OCI-LY1 (cell line): ENCODE data around the gene LRIG1.

Experiments used
- H2AFZ ChIP-seq: fragments of 200-600 bp; sonication (generic), shearing (Covaris generic); 2 replicates; pipeline ENCODE4 v1.6.0; 2014; ENCODE audit warnings: antibody characterized with exemption, mild to moderate bottlenecking, low read length
- H3F3A ChIP-seq: fragments of 200-600 bp; sonication (generic), shearing (Covaris generic); 2 replicates; pipeline ENCODE4 v1.6.0; 2014; ENCODE audit warnings: mild to moderate bottlenecking, antibody characterized with exemption, low read length, moderate library complexity; ENCODE audit not compliant: insufficient read depth
- H3K27ac ChIP-seq: fragments of 200-600 bp; sonication (generic); 2 replicates; pipeline ENCODE4 v1.5.1; 2014; ENCODE audit warnings: low read length, mixed run types, mild to moderate bottlenecking, low read depth; ENCODE audit not compliant: poor library complexity, severe bottlenecking
- H3K27me3 ChIP-seq: fragments of 200-600 bp; sonication (generic); 2 replicates; pipeline ENCODE4 v1.6.0; 2014; ENCODE audit warnings: antibody characterized with exemption, mild to moderate bottlenecking, low read length, moderate library complexity; ENCODE audit not compliant: insufficient read depth
- H3K36me3 ChIP-seq: fragments of 200-600 bp; sonication (generic); 2 replicates; pipeline ENCODE4 v1.6.1; 2014; ENCODE audit warnings: mild to moderate bottlenecking, antibody characterized with exemption, low read length, moderate library complexity, mixed read lengths; ENCODE audit not compliant: insufficient read depth
- H3K4me1 ChIP-seq: fragments of 200-600 bp; sonication (generic); 2 replicates; pipeline ENCODE4 v1.5.1; 2014; ENCODE audit warnings: mild to moderate bottlenecking, low read length, moderate library complexity; ENCODE audit not compliant: insufficient read depth, severe bottlenecking
- H3K4me2 ChIP-seq: fragments of 200-600 bp; sonication (generic), shearing (Covaris generic); 2 replicates; pipeline ENCODE4 v1.6.1; 2014; ENCODE audit warnings: low read length
- H3K4me3 ChIP-seq: fragments of 200-600 bp; sonication (generic); 2 replicates; pipeline ENCODE4 v1.5.1; 2014; ENCODE audit warnings: low read length, low read depth, mild to moderate bottlenecking, mixed read lengths; ENCODE audit not compliant: poor library complexity, severe bottlenecking
- H3K79me2 ChIP-seq: fragments of 200-600 bp; shearing (Covaris generic); 2 replicates; pipeline ENCODE4 v1.6.1; 2016; ENCODE audit warnings: mixed run types, low read length, mixed read lengths; ENCODE audit not compliant: insufficient read depth
- H3K9ac ChIP-seq: fragments of 200-600 bp; sonication (generic), shearing (Covaris generic); 2 replicates; pipeline ENCODE4 v1.6.1; 2014; ENCODE audit warnings: mild to moderate bottlenecking, low read length, mixed read lengths
- H3K9me2 ChIP-seq: fragments of 200-600 bp; sonication (generic), shearing (Covaris generic); 2 replicates; pipeline ENCODE4 v1.6.1; 2014; ENCODE audit warnings: low read depth, mild to moderate bottlenecking, low read length, mixed read lengths
- H3K9me3 ChIP-seq: fragments of 200-600 bp; shearing (Covaris generic); 2 replicates; pipeline ENCODE4 v1.6.1; 2014; ENCODE audit warnings: low read length, mixed read lengths
- H4K20me1 ChIP-seq: fragments of 200-600 bp; sonication (generic), shearing (Covaris generic); 2 replicates; pipeline ENCODE4 v1.6.0; 2016; ENCODE audit warnings: mild to moderate bottlenecking, low read length; ENCODE audit not compliant: insufficient read depth
- EZH2 ChIP-seq: fragments of 200-600 bp; sonication (generic), shearing (Covaris generic); IDR thresholded peaks from 2 replicates; pipeline ENCODE4 v1.8.0; 2017; ENCODE audit warnings: borderline replicate concordance, mixed run types, mild to moderate bottlenecking, antibody characterized with exemption, low read length, moderate library complexity, mixed read lengths
- TF ChIP-seq, protein P1 (sequence below): fragments of 200-600 bp; sonication (generic), shearing (Covaris generic); IDR thresholded peaks from 2 replicates; pipeline ENCODE4 v1.5.1; 2017; ENCODE audit warnings: mild to moderate bottlenecking, antibody characterized with exemption, low read length, moderate library complexity, mixed read lengths

Gene LRIG1

DNA sequence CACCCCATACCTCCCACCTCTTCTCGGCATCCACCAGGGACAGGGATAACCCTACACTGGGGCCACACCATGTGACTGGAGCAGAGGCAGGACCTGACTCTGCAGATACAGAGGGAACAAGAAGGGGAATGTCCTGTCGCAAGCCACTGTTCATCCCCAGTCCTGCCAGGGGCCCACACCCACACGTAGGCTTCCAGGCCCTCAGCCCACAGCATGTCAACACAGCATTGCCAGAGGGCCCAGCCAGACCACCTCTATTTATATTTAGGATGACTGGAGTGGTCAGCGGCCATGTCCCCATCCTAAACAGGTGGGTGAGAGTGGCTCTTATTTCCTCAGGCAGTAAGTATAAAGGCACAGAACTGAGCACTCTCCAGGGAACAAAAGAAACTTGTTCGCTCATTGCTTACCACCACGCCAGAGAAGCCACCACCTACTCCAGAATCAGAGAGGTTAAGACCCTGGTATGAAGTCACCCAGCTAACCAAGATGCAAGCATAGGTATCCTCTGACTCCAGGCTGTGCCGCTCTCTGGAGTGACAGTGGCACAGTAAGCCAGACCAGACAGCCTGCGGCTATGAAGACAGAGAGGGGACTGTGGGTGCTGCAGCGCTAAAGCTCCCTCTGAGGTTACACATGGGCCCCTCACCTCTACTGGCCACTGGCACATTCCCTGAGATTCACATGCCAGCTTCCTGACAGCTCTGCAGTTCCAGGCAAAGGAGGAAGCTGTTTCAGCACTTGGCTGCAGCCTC is 67.9 kb downstream of the LRIG1 start:
- Histone ChIP-seq H2AFZ (no peak overlapping the region), H3K27ac (no peak overlapping the region), H3K9me2 (no peaks in the 10 kb centered on the region), H3K9ac (no peak overlapping the region), H3K9me3 (no peaks in the 10 kb centered on the region), H3K27me3 (no peaks in the 10 kb centered on the region), H3K4me2 (no peak overlapping the region), H3K4me3 (no peak overlapping the region), H3F3A (no peaks in the 10 kb centered on the region), H3K36me3 (no peaks in the 10 kb centered on the region), H3K79me2 (no peaks in the 10 kb centered on the region), H3K4me1 (no peaks in the 10 kb centered on the region), H4K20me1 (no peaks in the 10 kb centered on the region)
- no peak for TF ChIP-seq EZH2
- TF ChIP-seq, protein P1, sequence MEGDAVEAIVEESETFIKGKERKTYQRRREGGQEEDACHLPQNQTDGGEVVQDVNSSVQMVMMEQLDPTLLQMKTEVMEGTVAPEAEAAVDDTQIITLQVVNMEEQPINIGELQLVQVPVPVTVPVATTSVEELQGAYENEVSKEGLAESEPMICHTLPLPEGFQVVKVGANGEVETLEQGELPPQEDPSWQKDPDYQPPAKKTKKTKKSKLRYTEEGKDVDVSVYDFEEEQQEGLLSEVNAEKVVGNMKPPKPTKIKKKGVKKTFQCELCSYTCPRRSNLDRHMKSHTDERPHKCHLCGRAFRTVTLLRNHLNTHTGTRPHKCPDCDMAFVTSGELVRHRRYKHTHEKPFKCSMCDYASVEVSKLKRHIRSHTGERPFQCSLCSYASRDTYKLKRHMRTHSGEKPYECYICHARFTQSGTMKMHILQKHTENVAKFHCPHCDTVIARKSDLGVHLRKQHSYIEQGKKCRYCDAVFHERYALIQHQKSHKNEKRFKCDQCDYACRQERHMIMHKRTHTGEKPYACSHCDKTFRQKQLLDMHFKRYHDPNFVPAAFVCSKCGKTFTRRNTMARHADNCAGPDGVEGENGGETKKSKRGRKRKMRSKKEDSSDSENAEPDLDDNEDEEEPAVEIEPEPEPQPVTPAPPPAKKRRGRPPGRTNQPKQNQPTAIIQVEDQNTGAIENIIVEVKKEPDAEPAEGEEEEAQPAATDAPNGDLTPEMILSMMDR, result no peak

DNA sequence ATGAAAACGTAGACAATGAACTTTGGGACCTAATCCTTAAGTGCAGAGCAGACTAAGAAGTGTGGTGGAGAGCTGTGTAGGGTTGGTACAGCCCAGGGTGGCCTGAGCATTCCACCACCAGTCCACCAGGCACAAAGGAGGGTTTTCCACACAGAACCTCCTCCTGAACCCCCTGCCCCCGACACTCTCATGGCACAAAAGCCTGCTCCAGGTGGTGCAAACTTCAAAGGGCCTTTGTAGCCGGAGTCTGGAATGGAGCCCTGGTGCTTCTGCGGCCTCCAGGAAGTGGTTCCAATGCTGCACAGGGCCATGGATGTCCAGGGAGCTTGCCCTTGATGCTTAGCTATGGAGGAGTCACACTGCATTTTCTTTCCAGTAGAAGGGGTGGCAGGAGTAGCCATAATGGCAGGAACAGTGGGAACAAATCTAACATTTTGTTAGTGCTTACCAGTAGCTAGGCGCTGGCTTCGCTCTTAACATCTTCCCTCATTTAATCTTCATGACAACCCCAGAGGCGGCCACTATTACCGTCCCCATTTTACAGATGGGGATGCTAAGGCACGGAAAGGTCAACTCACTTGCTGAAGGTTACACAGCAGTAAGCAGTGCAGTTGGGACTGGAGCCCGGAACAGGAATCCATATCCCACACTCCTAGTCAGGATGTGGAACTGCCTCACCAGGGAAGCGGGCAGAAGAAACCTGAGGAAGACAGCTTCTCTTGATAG is 68.6 kb downstream of the LRIG1 start:
- no peak overlapping the region for H3K4me2 ChIP-seq
- no peak overlapping the region for H3K27ac ChIP-seq

DNA sequence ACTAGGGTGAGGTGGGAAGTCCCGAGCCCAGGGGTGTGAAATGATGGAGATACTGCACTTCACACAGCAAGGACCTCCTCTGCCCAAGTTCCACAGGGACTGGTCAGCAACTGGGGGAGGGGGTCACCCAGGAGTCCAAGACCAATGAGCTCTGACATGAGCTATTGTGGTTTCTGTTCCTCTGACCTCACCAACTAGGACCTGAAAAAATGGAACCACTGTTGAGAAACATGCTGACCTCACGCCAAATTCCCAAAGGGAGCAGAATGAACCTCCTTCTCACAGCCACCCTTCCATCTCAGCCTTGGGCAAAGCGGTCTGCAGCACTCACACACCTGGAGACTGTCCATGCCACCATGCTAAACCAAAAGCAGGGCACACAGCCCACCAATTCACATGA is 69.3 kb downstream of the LRIG1 start:
- H2AFZ ChIP-seq, result no peak overlapping the region
- no peak overlapping the region for H3K4me3 ChIP-seq
- H3K4me1 ChIP-seq, result no peaks in the 10 kb centered on the region
- H3K27ac ChIP-seq, result no peak overlapping the region
- no peaks in the 10 kb centered on the region for H3K9me3 ChIP-seq
- no peaks in the 10 kb centered on the region for H3K9me2 ChIP-seq
- no peaks in the 10 kb centered on the region for H4K20me1 ChIP-seq
- H3K27me3 ChIP-seq, result no peaks in the 10 kb centered on the region
- H3K4me2 ChIP-seq, result no peak overlapping the region
- no peaks in the 10 kb centered on the region for H3F3A ChIP-seq
- H3K9ac ChIP-seq, result no peak overlapping the region
- H3K36me3 ChIP-seq, result no peaks in the 10 kb centered on the region
- TF ChIP-seq, protein P1, result no peak
- TF ChIP-seq EZH2, result no peak
- H3K79me2 ChIP-seq, result no peaks in the 10 kb centered on the region

More for the DNA sequence above, 68.6 kb downstream of the LRIG1 start:
- no peaks in the 10 kb centered on the region for H3F3A ChIP-seq
- H3K79me2 ChIP-seq, result no peaks in the 10 kb centered on the region
- H3K4me3 ChIP-seq, result no peak overlapping the region
- no peak overlapping the region for H3K9ac ChIP-seq
- H4K20me1 ChIP-seq, result no peaks in the 10 kb centered on the region
- H3K36me3 ChIP-seq, result no peaks in the 10 kb centered on the region
- no peak for TF ChIP-seq EZH2
- TF ChIP-seq, protein P1, result no peak
- H3K4me1 ChIP-seq, result no peaks in the 10 kb centered on the region
- no peaks in the 10 kb centered on the region for H3K9me3 ChIP-seq
- no peaks in the 10 kb centered on the region for H3K9me2 ChIP-seq
- H3K27me3 ChIP-seq, result no peaks in the 10 kb centered on the region
- H2AFZ ChIP-seq, result no peak overlapping the region
